COLO668 (cell line): ENCODE data around the gene PDLIM4.
A peak's percentile ranks its signal among the peaks of the same experiment; 100 is the strongest.

Experiments used
- DNase-seq: peaks from one replicate; lab custom pipeline; 2025; ENCODE audit not compliant: unreplicated experiment; lab: John Stamatoyannopoulos, UW

The PDLIM4 gene

DNA sequence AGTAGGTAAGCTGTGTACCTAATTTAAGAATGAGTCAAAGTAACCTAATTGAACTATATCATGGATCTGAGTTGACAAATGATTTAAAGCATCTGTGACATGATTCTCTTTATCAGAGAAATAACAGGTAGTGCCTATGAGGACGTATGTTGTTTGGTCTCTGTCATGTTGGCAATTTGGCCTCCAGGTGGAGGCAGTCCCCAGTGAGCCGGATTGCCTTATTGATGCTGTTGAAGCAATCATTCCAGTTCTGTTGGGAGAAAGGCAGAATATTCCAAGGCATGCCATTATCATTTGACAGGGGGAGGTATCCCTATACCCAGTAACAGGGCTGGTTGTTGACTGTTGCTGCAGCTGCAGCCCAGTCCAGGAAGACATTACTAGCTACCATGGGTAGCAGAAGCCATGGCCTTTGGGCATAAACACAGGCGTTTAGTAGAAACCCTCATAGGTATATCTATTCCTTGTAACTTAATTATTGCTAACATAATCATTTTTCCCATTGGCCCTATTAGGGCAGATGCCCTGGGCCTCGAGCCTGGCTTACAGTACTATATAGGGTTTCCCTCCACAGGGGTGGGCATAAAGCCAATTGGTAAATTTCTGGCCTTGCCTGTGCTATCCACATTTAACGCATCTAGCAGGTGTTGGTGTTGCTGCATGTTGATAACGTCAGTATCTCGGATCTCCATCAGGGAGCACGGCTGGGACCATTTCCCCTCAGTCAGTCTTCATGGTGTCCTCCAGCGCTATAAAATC, 24.5 kb downstream of the PDLIM4 start:
- no peak for DNase-seq

DNA sequence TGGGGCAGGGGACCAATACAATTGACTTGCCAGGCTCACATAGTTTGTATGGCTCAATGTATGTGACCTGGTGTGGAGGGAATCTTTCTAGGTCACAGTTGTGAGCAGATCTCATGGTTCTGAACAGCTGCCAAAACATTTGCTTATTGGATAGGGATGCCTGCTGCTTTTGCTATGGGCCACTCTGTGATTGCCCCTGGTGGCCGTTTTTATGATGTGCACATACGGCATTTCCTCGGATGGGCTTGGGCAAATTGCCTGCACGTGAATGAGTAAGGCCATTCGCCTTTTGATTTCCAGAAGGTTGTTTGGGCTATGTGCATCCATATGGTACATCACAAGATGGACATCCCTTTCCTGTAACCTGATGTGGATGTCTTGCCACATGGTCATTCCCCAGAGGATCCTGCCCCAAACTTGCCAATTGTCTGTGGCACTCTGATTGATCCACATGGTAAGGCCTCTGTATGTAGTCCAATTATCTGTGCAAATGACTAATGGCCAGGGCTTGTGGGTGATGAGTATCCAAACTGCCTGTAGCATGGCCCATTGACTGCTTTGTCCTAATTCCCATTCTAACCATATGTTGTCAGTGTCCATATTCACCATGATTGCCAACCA, 26.0 kb downstream of the PDLIM4 start:
- peak; percentile 19 for DNase-seq

DNA sequence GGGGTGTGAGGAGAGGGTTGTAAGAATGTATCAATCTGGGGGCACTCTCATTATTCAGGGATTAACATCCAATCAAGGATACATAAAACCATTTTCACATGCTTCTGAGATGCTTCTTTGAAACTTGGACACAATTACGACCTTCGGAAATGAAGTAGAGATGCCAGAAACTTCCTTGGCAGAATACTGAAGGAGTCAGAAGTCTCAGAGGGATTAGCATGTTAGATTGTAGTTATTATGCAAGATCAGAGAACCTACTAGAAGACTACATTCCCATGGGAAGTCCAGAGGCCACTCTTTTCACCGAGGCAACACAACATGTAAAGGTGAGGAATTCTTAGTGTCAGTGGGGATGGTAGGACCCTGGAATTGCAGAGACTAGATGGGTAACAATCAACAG, 31.6 kb downstream of the PDLIM4 start:
- no peak for DNase-seq

DNA sequence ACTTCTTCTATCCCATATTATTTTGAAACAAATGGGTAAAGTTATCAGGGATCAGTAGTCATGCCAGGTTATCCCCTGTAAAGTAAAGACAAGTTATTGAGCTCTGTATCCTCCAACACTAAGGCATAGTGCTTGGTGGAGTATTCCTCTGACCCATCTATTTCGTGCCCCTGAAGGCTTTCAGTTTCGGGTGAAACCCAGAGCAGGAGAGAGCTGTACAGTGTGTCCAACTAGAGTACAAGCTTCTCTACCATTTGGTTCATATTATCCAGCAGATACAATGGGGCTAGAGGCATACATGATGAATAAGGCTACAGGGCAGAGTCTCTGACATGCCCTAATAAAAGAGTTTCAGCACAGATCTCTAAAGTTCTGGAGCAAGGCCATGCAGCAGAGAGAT, 33.5 kb downstream of the PDLIM4 start:
- DNase-seq, result no peak

DNA sequence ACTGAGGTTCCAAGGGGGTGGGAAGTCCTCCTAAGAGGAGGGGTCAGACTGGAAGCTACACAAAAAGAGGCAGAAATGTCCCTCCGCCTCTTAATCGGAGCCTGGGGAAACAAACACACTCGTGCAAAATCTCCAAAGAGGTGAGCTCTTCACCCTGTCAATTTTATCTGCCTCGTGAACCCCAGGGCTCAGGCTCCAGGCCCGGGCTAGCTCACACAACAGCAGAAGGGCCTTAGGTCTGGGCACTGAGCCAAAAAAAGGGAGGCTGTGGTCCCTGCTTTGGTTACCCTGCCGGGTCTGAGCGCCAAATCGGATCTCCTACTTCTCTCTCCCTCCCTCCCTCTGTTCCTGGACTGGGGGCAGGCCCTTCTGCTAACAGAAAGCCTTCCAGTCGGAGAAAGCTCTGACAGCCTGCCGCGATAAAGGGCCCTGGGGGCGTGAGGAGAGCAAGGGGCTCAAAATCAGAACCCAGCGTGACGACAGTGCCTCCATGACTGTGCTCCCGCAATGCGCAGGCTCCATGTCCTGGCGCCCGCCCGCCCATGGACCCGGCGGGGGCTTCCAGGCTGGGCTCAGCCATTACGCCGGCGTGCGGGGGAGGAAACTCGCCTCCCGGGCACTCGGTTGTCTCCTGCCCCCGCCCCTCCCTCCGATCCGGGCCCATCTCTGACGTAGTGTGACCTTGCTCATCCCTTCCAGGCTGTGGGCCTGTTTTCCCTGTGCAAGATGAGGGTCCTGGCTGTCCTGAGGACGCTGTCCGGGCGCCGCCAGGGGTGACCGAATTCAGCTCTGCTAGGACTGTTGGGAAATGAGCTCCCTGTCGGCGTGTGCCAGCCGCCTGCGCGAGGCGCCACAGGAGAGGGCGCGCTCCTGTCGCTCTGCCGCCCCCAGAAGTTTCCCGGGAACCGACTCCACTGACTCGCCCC, 35.8 kb downstream of the PDLIM4 start:
- DNase-seq, result peak; percentile 80

DNA sequence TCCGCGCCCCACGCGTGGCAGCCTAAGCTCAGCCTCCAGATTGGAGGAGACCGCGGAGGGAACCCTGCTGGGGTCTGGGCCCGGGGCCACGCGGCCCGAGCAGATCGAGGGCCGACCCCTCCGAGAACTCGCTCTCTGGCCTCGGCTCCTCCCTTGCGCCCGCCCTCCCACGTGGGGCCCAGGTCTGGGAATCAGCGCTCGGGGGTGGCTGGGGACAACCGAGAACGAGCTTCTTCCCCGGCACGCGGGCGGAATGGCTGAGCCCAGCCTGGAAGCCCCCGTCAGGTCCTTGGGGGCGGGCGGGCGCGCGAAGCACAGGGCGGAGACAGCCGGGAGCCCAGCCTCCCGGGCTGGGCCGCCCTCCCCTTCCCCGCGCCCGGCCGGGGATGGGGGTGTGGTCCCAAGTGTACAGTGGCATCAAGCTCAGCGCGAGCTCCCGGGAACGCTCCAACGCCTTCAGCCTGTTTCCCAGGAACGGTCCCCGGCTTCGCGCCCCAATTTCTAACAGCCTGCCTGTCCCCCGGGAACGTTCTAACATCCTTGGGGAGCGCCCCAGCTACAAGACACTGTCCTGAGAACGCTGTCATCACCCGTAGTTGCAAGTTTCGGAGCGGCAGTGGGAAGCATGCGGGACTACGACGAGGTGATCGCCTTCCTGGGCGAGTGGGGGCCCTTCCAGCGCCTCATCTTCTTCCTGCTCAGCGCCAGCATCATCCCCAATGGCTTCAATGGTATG, 36.7 kb downstream of the PDLIM4 start, which contains the start of gene SLC22A4:
TSS of gene SLC22A4 (plus strand) at position 403 of the 736 bp plus-strand sequence. CDS start at position 626, 223 bp downstream.
- peak; percentile 77 for DNase-seq

DNA sequence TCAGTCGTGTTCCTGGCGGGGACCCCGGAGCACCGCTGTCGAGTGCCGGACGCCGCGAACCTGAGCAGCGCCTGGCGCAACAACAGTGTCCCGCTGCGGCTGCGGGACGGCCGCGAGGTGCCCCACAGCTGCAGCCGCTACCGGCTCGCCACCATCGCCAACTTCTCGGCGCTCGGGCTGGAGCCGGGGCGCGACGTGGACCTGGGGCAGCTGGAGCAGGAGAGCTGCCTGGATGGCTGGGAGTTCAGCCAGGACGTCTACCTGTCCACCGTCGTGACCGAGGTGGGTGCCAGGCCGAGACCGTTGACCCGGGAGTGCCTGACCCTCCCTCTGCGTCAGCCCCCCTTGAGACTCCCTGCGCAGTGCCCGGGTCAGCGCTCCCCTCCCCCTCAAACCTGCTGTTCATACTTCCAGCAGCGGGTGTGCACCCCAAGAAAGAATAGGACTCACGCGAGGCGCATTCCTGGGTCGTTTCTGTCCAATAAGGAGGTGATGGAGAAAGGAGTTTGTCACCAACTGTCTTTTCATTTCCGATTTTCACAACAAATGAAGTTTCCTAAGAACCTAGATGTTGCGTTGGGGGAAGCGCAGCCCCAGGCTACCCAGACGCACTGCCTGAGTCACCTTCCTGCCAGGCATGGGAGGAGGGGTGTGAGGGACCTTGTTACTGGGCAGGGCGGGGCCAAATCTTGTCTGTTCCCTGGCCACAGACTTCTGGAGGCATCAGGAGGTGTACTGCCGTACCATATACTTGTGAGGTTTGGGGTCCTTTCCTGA, 37.4 kb downstream of the PDLIM4 start:
- peak; percentile 11 for DNase-seq

DNA sequence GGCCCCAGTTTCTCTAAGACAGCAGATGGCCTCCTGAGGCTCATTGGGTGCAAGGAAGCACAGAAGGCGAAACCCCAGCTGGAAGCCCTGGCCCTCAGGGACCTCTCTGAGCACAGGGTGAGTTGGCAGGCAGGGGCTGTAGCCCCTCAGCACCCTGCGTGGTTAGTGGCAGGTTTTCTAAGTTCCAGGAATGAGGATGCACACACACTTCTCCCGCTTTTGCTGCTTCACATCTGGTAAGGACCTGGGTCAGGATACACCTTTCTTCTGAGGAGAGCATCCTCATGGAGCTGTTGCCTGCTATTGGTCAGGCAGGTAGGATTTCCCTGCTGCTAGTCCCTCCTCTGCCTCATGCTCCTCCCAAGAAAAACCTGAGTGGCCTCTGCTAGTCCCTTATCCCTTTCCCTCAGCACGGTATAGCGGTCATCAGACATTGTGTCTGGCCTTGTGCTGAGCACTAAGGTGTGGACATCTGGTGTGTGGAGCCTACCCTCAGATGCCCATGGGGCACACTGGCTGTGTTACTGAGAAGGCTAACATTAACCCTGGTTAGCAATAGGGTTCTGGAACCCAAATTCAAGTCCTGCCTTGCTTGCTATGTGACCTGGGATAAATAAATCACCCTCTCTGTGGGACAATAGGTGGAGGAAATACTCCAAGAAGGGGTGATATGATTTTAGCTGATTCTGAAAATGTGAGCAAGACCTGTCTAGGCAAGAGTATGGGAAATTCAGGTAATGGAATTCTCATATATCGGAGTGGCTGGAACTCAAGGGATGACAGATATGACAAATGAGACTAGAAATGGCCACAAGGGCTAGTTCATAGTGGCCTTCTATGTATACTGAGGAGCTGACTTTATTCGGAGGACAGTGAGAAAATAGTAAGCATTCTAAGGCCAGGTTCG, 38.3 kb downstream of the PDLIM4 start:
- DNase-seq, result no peak

DNA sequence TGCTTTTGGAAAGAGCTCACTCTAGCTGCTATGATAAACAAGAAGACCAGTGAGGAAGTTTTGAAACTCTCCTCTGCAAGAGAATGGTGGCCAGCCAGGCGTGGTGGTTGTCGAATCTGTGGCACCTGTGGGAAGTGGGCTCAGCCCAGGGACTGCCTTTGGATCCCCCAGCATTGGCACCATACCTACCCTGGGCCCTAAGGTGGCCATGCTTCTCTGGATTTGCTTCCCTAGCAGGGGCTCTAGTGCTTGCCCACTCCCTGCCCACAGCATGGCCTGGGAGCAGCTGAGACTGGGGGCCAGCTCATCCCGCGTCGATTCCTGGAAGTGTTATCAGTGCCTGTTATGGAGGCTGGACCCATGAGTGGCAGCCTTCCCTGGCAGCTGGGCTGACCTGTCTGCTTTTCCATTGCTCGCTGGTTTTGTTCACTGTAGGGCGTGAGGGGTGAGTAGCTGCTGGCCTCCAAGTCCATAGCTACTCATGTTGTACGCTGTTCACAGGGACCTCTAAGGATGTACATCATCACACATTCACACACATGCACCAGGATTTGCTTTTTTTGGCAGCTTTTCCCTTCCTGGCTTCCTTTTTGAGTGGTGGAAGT, 39.0 kb downstream of the PDLIM4 start:
- no peak for DNase-seq

DNA sequence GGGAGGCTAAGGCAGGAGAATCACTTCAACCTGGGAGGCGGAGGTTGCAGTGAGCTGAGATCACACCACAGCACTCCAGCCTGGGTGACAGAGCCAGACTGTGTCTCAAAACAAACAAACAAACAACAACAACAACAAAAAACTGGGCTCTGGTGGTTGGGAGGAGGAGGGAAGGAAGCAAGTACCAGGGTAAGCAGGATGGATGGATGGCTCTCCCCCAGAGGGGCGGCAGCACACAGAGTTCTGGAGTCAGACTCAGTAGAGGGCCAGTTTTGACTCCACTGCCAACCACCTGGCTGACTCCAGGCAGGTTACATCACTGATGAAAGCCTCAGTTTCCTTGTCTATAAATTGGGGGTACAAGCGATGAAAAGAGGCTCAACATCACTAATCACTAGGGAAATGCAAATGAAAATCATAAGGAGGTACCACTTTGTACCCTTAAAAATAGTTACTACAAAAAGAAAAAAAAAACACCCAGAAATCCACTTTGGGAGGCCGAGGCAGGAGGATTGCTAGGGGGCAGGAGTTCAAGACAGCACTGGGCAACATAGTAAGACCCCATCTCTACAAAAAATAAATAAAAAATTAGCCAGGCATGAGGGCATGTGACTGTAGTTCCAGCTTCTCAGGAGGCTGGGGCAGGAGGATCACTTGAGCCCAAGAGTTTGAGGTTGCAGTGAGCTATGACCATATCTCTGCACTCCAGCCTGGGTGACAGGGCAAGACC, 39.9 kb downstream of the PDLIM4 start:
- DNase-seq, result no peak

DNA sequence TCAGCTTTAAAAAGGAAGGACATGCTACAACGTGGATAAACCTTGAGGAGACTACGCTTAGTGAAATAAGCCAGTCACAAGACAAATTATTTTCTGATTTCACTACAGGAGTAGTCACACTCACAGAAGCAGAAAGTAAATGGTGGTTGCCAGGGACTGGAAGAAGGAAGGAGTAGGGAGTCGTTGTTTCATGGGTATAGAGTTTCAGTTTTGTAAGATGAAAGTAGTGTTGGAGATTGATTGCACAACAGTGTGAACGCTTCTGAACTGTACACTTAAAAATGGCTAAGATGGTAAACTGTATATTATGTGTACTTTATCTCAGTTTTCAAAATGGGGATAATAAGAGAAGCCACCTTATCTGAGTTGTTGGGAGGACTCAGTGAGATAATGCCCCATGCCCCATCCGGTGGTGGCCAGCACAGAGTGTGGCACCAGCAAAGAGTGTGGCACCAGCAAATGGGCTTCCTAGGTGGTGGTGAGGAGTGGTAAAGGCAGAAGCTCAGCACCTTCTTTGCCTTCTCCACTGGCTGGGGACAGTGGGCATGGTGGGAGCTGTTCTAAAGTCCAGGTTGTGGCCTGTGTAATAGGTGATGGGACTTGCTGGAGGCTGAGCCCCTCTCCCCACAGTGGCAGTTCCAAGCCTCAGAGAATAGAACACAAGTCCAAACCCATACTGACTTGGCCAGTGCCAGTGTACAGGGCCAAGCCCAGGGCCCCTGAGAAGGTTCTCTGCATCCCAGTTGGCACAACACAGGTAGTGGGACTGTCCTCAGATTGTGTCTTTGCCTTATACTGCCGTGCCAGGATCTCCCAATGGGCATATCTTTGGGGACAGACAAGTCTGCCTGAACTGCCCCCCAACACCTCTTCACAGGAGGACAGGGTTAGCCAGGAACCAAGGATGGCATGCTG, 41.1 kb downstream of the PDLIM4 start:
- DNase-seq, result no peak

DNA sequence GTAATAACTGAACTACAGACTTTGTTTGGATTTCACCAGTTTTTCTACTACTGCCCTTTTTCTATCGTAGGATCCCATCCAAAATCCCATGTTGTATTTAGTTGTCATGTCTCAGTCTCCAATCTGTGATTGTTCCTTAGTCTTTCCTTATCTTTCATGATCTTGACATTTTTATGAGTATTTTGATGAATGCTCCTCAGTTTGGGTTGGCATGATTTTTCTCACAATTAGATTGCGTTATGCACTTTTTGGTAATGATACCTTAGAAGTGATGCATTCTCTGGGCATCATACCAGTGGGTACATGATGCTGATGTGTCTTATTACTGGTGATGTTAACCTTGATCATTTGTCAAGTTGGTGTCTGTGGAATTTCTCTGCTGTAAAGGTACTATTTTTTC, 42.4 kb downstream of the PDLIM4 start:
- no peak for DNase-seq

DNA sequence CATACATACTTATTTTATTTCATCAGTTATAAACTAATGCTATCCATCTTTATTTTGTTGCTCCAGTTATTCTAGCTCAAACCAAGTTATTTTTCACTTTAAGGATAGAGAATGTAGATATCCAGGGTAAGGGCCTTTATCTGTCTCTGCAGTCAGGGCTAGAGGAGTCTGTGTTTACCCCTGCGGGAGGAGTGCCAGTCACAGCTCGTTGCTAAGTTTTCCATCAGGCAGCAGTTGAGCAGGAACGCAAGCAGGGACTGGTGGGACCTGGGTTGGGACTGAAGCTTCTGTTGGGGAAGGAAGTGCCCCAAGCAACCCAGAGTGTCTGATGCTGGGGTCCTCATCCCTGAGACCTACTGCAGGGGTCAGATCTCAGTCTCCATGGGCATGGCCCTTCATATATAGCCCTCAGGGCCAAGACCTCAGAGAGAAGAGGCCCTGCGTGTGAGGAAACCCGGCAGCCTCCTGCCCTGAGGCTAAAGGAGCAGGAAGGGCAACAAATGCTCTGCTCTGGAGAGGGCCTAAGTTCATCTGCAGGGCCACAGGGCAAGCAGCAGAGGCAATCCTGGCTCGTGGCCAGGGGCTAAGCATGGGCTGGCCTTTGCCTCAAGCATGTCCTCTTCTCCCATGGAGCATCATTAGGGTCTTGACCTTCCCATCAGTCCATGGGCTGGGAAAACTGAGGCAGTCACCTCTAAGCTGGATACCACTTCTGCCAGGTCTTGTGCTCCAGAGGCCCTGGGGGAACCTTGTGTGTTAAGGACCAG, 43.3 kb downstream of the PDLIM4 start:
- DNase-seq, result peak; percentile 3

DNA sequence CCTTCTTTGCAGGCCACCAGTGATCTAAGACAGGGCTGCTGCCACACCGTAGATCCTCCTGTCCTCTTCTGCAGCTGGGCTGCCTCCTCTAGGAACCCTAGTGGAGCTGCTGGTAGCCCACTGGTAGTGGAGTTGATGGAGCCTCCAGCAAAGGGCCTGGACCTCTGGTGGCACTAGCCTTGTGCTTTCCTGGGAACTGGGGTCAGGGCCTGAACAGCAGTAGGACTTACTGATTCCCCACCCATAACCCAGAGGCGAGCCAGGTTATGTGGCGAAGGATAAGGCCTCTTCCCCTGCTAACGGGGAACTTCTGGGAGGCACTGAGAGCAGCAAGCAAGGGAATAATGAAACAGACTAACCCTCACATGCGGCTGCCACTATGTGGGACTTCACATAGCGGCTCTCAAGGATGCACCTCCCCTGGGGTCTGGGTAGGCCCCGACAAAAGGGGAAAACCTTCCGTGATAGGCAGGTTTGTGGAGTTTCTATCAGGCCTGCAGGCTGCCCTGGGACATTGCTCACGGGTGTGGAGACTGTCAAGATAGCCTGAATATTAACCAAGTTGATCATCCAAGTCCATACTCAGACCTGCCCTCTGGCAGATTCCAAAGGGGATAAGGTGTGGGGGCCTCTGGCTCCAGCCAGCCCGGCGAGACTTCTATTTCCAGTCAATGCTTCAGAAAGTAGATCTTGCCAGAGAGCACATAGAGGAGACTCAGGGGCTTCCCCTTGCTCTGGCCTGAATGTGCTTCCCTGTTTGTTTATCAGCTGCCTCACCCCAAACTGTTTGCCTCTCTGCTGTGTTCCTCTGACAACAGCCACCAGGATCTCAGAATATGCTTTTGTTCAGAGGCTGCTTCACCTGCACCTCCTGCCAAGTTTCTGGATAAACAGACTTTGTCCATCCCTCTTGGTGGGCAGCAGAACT, 44.1 kb downstream of the PDLIM4 start:
- DNase-seq, result peak; percentile 19

DNA sequence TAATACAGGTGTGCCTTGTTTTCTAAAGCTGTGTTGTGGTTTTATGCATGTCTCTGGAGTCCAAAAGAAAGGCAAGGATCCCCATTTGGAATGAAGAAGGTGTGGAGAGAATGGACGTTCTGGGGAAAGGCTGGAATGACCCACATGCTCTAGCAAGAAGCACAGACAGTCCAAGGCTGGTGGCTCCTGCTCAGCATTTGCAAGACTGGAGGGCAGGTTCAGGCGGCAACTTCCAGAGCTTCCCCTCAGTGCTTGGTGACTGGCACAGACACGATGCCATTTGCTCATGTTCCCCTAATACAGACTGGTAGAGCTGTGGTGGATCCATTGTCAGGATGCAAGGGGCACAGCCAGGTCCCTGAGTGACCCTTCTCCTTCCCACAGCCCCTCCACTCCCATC, 44.9 kb downstream of the PDLIM4 start:
- no peak for DNase-seq
